H1 (cell line): Measurements from ENCODE around the gene NLGN4Y. TPM values are rescaled to one million over a fixed set of nuclear protein-coding genes. Genes with fewer than 3 reads are reported as not detected.

Experiments
- CTCF ChIA-PET: fragments of 300-600 bp; sonication (Branson Sonifier 250); formaldehyde crosslinking; loops from one replicate; lab custom pipeline; 2021; ENCODE audit not compliant: partially characterized antibody; lab: Charles Lee
- POLR2A ChIA-PET: fragments of 300-600 bp; sonication (Branson Sonifier 250); formaldehyde crosslinking; loops from one replicate; lab custom pipeline; 2021; ENCODE audit warnings: inconsistent platforms; ENCODE audit not compliant: partially characterized antibody; lab: Charles Lee
- DNase-seq, 2 experiments: peaks; one replicate each; pipeline versions ENCODE4 v3.0.0 to v3.0.0-alpha.2; 2010 to 2022; ENCODE audit warnings: low spot score in 2 of 2, low read depth in 1 of 2, mixed read lengths in 1 of 2
- FAIRE-seq: peaks from 2 replicates; lab custom pipeline; 2011; peaks lifted over from hg19 to GRCh38; lab: Jason Lieb, UNC
- H2AFZ ChIP-seq: 2 replicates; pipeline ENCODE4 v1.8.1; 2012; ENCODE audit warnings: low read length, inconsistent platforms
- H2AK5ac ChIP-seq: 2 replicates; pipeline ENCODE4 v1.6.1; 2013; ENCODE audit warnings: low read depth, low read length
- H2BK120ac ChIP-seq: replicated peaks from 2 replicates; pipeline ENCODE3; 2013; ENCODE audit warnings: low read depth, low read length, inconsistent platforms
- H2BK12ac ChIP-seq: 2 replicates; pipeline ENCODE4 v1.6.1; 2013; ENCODE audit warnings: low read depth, low read length
- H2BK15ac ChIP-seq: 2 replicates; pipeline ENCODE4 v1.6.1; 2013; ENCODE audit warnings: low read length
- H2BK20ac ChIP-seq: 2 replicates; pipeline ENCODE4 v1.6.1; 2013; ENCODE audit warnings: low read length
- H2BK5ac ChIP-seq: 2 replicates; pipeline ENCODE4 v1.6.1; 2013; ENCODE audit warnings: low read depth, low read length
- H3K14ac ChIP-seq: 2 replicates; pipeline ENCODE4 v1.6.1; 2013; ENCODE audit warnings: inconsistent platforms; ENCODE audit not compliant: insufficient read length
- H3K18ac ChIP-seq: 2 replicates; pipeline ENCODE4 v1.6.1; 2013; ENCODE audit warnings: low read length; ENCODE audit errors: extremely low read depth
- H3K23ac ChIP-seq: 2 replicates; pipeline ENCODE4 v1.6.1; 2013; ENCODE audit warnings: inconsistent platforms; ENCODE audit not compliant: insufficient read length
- H3K23me2 ChIP-seq: 2 replicates; pipeline ENCODE4 v1.6.1; 2013; ENCODE audit warnings: low read depth, low read length
- H3K27ac ChIP-seq: 2 replicates; pipeline ENCODE4 v1.6.1; 2011; ENCODE audit warnings: low read depth, low read length, inconsistent platforms
- H3K27me3 ChIP-seq, 4 experiments: replicated peaks in 1 of 4; 1 replicate in 1 of 4; 2 replicates in 3 of 4; pipeline versions ENCODE4 v1.6.1 to v1.8.1; 2011 to 2013; ENCODE audit warnings: low read length in 3 of 4, mild to moderate bottlenecking in 3 of 4, inconsistent platforms in 2 of 4, mixed read lengths in 2 of 4, moderate library complexity in 1 of 4; ENCODE audit not compliant: control insufficient read depth in 3 of 4, insufficient read depth in 3 of 4; ENCODE audit errors: extremely low read depth in 1 of 4
- H3K36me3 ChIP-seq, 4 experiments: 2 replicates each; pipeline versions ENCODE4 v1.6.1 to v1.8.1; 2011 to 2013; ENCODE audit warnings: mild to moderate bottlenecking in 4 of 4, low read length in 3 of 4, moderate library complexity in 2 of 4, control low read depth in 1 of 4, inconsistent platforms in 1 of 4; ENCODE audit not compliant: insufficient read depth in 4 of 4, control insufficient read depth in 2 of 4
- H3K4ac ChIP-seq: replicated peaks from 2 replicates; pipeline ENCODE3; 2013; ENCODE audit warnings: low read length, low read depth, mixed read lengths, inconsistent platforms; ENCODE audit not compliant: insufficient read length
- H3K4me1 ChIP-seq, 4 experiments: replicated peaks in 1 of 4; 1 replicate in 1 of 4; 2 replicates in 3 of 4; pipeline versions ENCODE4 v1.6.1 to v1.8.1; 2011 to 2013; ENCODE audit warnings: low read length in 3 of 4, inconsistent platforms in 2 of 4, mixed read lengths in 1 of 4; ENCODE audit not compliant: insufficient read depth in 4 of 4, control insufficient read depth in 3 of 4
- H3K4me2 ChIP-seq, 2 experiments: 2 replicates each; pipeline versions ENCODE4 v1.6.1 to v1.8.1; 2011 to 2013; ENCODE audit warnings: low read depth in 2 of 2, low read length in 2 of 2, control low read depth in 1 of 2, inconsistent platforms in 1 of 2, mild to moderate bottlenecking in 1 of 2; ENCODE audit not compliant: insufficient read depth in 1 of 2
- H3K4me3 ChIP-seq, 4 experiments: fragments of 200-600, 300-600 bp in 1 of 4; sonication (generic), shearing (Covaris generic), sonication (Bioruptor Twin) in 1 of 4; 2 replicates each; pipeline versions ENCODE4 v1.5.1 to v1.8.1; 2011 to 2016; ENCODE audit warnings: low read length in 4 of 4, low read depth in 3 of 4, control low read depth in 2 of 4, inconsistent platforms in 2 of 4, mild to moderate bottlenecking in 2 of 4, mixed read lengths in 1 of 4, moderate library complexity in 1 of 4; ENCODE audit not compliant: insufficient read depth in 2 of 4; ENCODE audit errors: extremely low read depth in 1 of 4
- H3K56ac ChIP-seq: replicated peaks from 2 replicates; pipeline ENCODE3; 2013; ENCODE audit warnings: low read depth, mild to moderate bottlenecking, mixed read lengths, low read length, inconsistent platforms; ENCODE audit not compliant: insufficient read length
- H3K79me1 ChIP-seq: 2 replicates; pipeline ENCODE4 v1.6.1; 2013; ENCODE audit warnings: low read depth, low read length, control low read depth
- H3K79me2 ChIP-seq, 2 experiments: 2 replicates each; pipeline versions ENCODE4 v1.6.1 to v1.8.1; 2012 to 2013; ENCODE audit warnings: low read length in 2 of 2, mild to moderate bottlenecking in 2 of 2, inconsistent platforms in 1 of 2; ENCODE audit not compliant: insufficient read depth in 2 of 2, control insufficient read depth in 1 of 2
- H3K9ac ChIP-seq, 4 experiments: replicated peaks in 1 of 4; 1 replicate in 1 of 4; 2 replicates in 3 of 4; pipeline versions ENCODE4 v1.6.1 to v1.8.1; 2011 to 2013; ENCODE audit warnings: low read depth in 3 of 4, low read length in 3 of 4, control low read depth in 2 of 4, mild to moderate bottlenecking in 2 of 4, moderate library complexity in 2 of 4, inconsistent platforms in 1 of 4; ENCODE audit errors: extremely low read depth in 1 of 4
- H3K9me3 ChIP-seq, 2 experiments: 2 replicates each; pipeline versions ENCODE4 v1.6.1 to v1.8.1; 2012 to 2013; ENCODE audit warnings: mild to moderate bottlenecking in 2 of 2, moderate library complexity in 2 of 2, control low read depth in 1 of 2, inconsistent platforms in 1 of 2, low read depth in 1 of 2, low read length in 1 of 2, mixed read lengths in 1 of 2; ENCODE audit not compliant: insufficient read depth in 2 of 2
- H4K20me1 ChIP-seq, 2 experiments: replicated peaks in 1 of 2; 2 replicates each; pipeline versions ENCODE3 to v1.8.1; 2011 to 2013; ENCODE audit warnings: inconsistent platforms in 2 of 2, low read length in 2 of 2, mild to moderate bottlenecking in 1 of 2; ENCODE audit not compliant: insufficient read depth in 2 of 2, control insufficient read depth in 1 of 2
- H4K5ac ChIP-seq: 2 replicates; pipeline ENCODE4 v1.6.1; 2013; ENCODE audit warnings: low read length, low read depth, mixed read lengths, inconsistent platforms; ENCODE audit not compliant: insufficient read length
- H4K8ac ChIP-seq: 2 replicates; pipeline ENCODE4 v1.8.0; 2013; ENCODE audit warnings: mild to moderate bottlenecking, moderate library complexity, low read length, inconsistent platforms; ENCODE audit not compliant: insufficient read depth; ENCODE audit errors: extremely low read depth
- H4K91ac ChIP-seq: replicated peaks from 2 replicates; pipeline ENCODE3; 2013; ENCODE audit warnings: low read length, mixed read lengths, inconsistent platforms; ENCODE audit not compliant: insufficient read length
- ASH2L ChIP-seq: fragments of 200-600, 300-600 bp; sonication (generic); IDR thresholded peaks from one replicate; pipeline ENCODE4 v1.7.1; 2017; ENCODE audit warnings: low read length
- BRCA1 ChIP-seq: IDR thresholded peaks from 2 replicates; pipeline ENCODE4 v1.6.1; 2012; ENCODE audit warnings: low read depth, low read length, improper control_type of control experiment
- CHD2 ChIP-seq: IDR thresholded peaks from 2 replicates; pipeline ENCODE4 v1.6.1; 2012; ENCODE audit warnings: low read length, improper control_type of control experiment
- CREB1 ChIP-seq: IDR thresholded peaks from 2 replicates; pipeline ENCODE4 v1.6.1; 2012; ENCODE audit warnings: inconsistent platforms
- EP300 ChIP-seq, 2 experiments: IDR thresholded peaks; 1 replicate in 1 of 2; 2 replicates in 1 of 2; pipeline ENCODE4 v1.6.1; 2011 to 2012; ENCODE audit warnings: low read depth in 2 of 2, low read length in 2 of 2, mild to moderate bottlenecking in 2 of 2, borderline replicate concordance in 1 of 2, inconsistent platforms in 1 of 2, moderate library complexity in 1 of 2
- JUND ChIP-seq: IDR thresholded peaks from 2 replicates; pipeline ENCODE4 v1.6.1; 2011; ENCODE audit warnings: mild to moderate bottlenecking, improper control_type of control experiment, low read length
- KDM5A ChIP-seq: fragments of 200-600 bp; IDR thresholded peaks from 2 replicates; pipeline ENCODE4 v1.7.1; 2012; ENCODE audit warnings: mild to moderate bottlenecking, low read length, inconsistent platforms, mixed read lengths
- MAX ChIP-seq: IDR thresholded peaks from 2 replicates; pipeline ENCODE4 v1.6.1; 2012; ENCODE audit warnings: inconsistent platforms
- POLR2A ChIP-seq, 2 experiments: IDR thresholded peaks; 1 replicate in 1 of 2; 2 replicates in 1 of 2; pipeline ENCODE4 v1.6.1; 2011; ENCODE audit warnings: low read depth in 2 of 2, low read length in 2 of 2, mild to moderate bottlenecking in 2 of 2; ENCODE audit errors: control extremely low read depth in 1 of 2
- RNF2 ChIP-seq: fragments of 200-900, 300-1000 bp; sonication (generic); IDR thresholded peaks from 2 replicates; pipeline ENCODE4 v1.7.1; 2016; ENCODE audit warnings: borderline replicate concordance, low read depth, mild to moderate bottlenecking, antibody characterized with exemption, low read length; ENCODE audit not compliant: poor library complexity, severe bottlenecking; ENCODE audit errors: missing control alignments
- SP1 ChIP-seq: IDR thresholded peaks from 2 replicates; pipeline ENCODE4 v1.6.1; 2011; ENCODE audit warnings: low read depth, low read length
- SRF ChIP-seq: IDR thresholded peaks from 2 replicates; pipeline ENCODE4 v1.6.1; 2011; ENCODE audit warnings: mild to moderate bottlenecking, low read depth, low read length, moderate library complexity
- SUZ12 ChIP-seq: fragments of 200-600 bp; sonication (generic); IDR thresholded peaks from 2 replicates; pipeline ENCODE4 v1.6.1; 2012; ENCODE audit warnings: mild to moderate bottlenecking, inconsistent platforms, low read length, moderate library complexity, mixed read lengths
- WGBS, 2 experiments: shearing (Covaris generic) in 1 of 2; methylation state at CpG; one replicate each; pipeline versions ENCODE4 v1.1.6 to v1.1.7; 2013 to 2015; ENCODE audit warnings: low lambda C conversion rate in 2 of 2, mixed read lengths in 2 of 2, inconsistent platforms in 1 of 2, low coverage in 1 of 2, missing lambda C conversion rate in 1 of 2; ENCODE audit not compliant: insufficient replicate concordance in 2 of 2, insufficient coverage in 1 of 2, insufficient read length in 1 of 2; ENCODE audit errors: extremely low coverage in 1 of 2, missing lambda C conversion rate in 1 of 2; 5-methylcytosine and 5-hydroxymethylcytosine counted together
- polyA plus RNA-seq, 7 experiments: library from polyadenylated mRNA; depleted of rRNA in 3 of 7; stranded (reverse) in 5 of 7; unstranded in 2 of 7; fragments of >200 nt in 5 of 7; fragments of 200-250 nt in 2 of 7; gene quantifications; 1 replicate in 5 of 7; 2 replicates in 1 of 7; 4 replicates in 1 of 7; pipeline versions ENCODE4 v1.2.1 to v1.2.3, GENCODE V29; 2011 to 2013; ENCODE audit warnings: missing spikeins in 2 of 7, mixed read lengths in 2 of 7
- total RNA-seq: library from RNA; stranded (reverse); fragmentation: NEBNext Ultra II Directional; extraction: Animal tissue kit (Norgen Biotek cat#: 25700); gene quantifications from 2 replicates; pipeline ENCODE4 v1.2.1, GENCODE V29; 2021

The NLGN4Y gene
- total and polyA plus RNA-seq, 2 of the 8 experiments (the other 6 are each of a cell fraction or from before 2014, with no cell fraction given) = 35.7 to 51.3 TPM

GRCh38 chrY:14801096-14801495 lies 276.8 kb downstream of the NLGN4Y start:
- Histone ChIP-seq H3K4me3 (no peak overlapping the region), H3K23ac (no peak overlapping the region), H3K36me3 (no peaks in the 10 kb centered on the region), H4K20me1 (no peaks in the 10 kb centered on the region), H2BK120ac (no peak overlapping the region), H3K79me1 (no peaks in the 10 kb centered on the region), H2BK20ac (no peak overlapping the region), H3K23me2 (no peaks in the 10 kb centered on the region), H3K27ac (no peak overlapping the region), H2BK5ac (no peak overlapping the region), H2AK5ac (no peak overlapping the region), H3K4ac (no peak overlapping the region), H2AFZ (no peak overlapping the region), H3K14ac (no peak overlapping the region), H3K56ac (no peak overlapping the region), H4K91ac (no peak overlapping the region), H3K18ac (no peak overlapping the region), H3K27me3 (no peaks in the 10 kb centered on the region), H3K79me2 (no peaks in the 10 kb centered on the region), H2BK12ac (no peak overlapping the region), H3K9ac (no peak overlapping the region), H3K4me1 (no peaks in the 10 kb centered on the region), H3K9me3 (no peaks in the 10 kb centered on the region), H4K5ac (no peak overlapping the region), H4K8ac (no peak overlapping the region), H2BK15ac (no peak overlapping the region), H3K4me2 (no peak overlapping the region)
- WGBS, 2 experiments = 100% methylated on average over 2 of the region's 2 CpGs; no CpG with 5 or more reads in 1 of the 2 experiments
- ChIA-PET CTCF (no interaction called here), POLR2A (no interaction called here)
- TF ChIP-seq POLR2A (IDR thresholded peaks at IDR 0.05; ENCODE audit: control extremely low read depth in 1 of 2, low read depth in 2 of 2, low read length in 2 of 2) (no peak), CREB1 (no peak), BRCA1 (no peak), KDM5A (no peak), RNF2 (no peak), CHD2 (no peak), MAX (no peak), ASH2L (no peak), EP300 (IDR thresholded peaks at IDR 0.05; ENCODE audit: borderline replicate concordance in 1 of 2, low read depth in 2 of 2, low read length in 2 of 2) (no peak), SUZ12 (no peak), JUND (no peak), SRF (no peak), SP1 (no peak)
- DNase-seq = no peak
- FAIRE-seq = no peak
